ENCODE data around the gene PCDH11Y.
"Not testable (repeated sequence)": the region's sequence is repeated elsewhere in the genome, so short reads cannot be mapped to it uniquely, and the experiment has no call there.

Gene PCDH11Y

GRCh38 chrY:5000057-5000456 lies at the start of gene PCDH11Y:
Gene PCDH11Y (plus strand): TSS chrY:5000296. CDS start chrY:5057100, 56,804 bp downstream.
- in situ Hi-C loops (cut with HindIII; ENCODE audit: low pct_ligation_motif_present, low pct_unique_long_range_greater_than_20kb, low sequenced_read_pairs); DNase-seq: not testable (repeated sequence)

GRCh38 chrY:4967894-4968293 lies 32.2 kb upstream of the PCDH11Y start:
- DNase-seq; in situ Hi-C loops (cut with HindIII; ENCODE audit: low pct_ligation_motif_present, low pct_unique_long_range_greater_than_20kb, low sequenced_read_pairs): not testable (repeated sequence)

- DNase-seq; in situ Hi-C loops (cut with HindIII; ENCODE audit: low pct_ligation_motif_present, low pct_unique_long_range_greater_than_20kb, low sequenced_read_pairs): not testable (repeated sequence)
Measured at GRCh38 chrY:4991743-4992400, 8.2 kb upstream of the PCDH11Y start.

- in situ Hi-C loops (cut with HindIII; ENCODE audit: low pct_ligation_motif_present, low pct_unique_long_range_greater_than_20kb, low sequenced_read_pairs); DNase-seq: not testable (repeated sequence)
Measured at GRCh38 chrY:4994892-4995291, 5.2 kb upstream of the PCDH11Y start.

GRCh38 chrY:5002476-5003184 lies 2.5 kb downstream of the PCDH11Y start:
- in situ Hi-C loops (cut with HindIII; ENCODE audit: low pct_ligation_motif_present, low pct_unique_long_range_greater_than_20kb, low sequenced_read_pairs); DNase-seq: not testable (repeated sequence)

- DNase-seq; in situ Hi-C loops (cut with HindIII; ENCODE audit: low pct_ligation_motif_present, low pct_unique_long_range_greater_than_20kb, low sequenced_read_pairs): not testable (repeated sequence)
Measured at GRCh38 chrY:5038972-5039523, 39.0 kb downstream of the PCDH11Y start.

- DNase-seq; in situ Hi-C loops (cut with HindIII; ENCODE audit: low pct_ligation_motif_present, low pct_unique_long_range_greater_than_20kb, low sequenced_read_pairs): not testable (repeated sequence)
Measured at GRCh38 chrY:5083017-5083416, 82.9 kb downstream of the PCDH11Y start.

- in situ Hi-C loops (cut with HindIII; ENCODE audit: low pct_ligation_motif_present, low pct_unique_long_range_greater_than_20kb, low sequenced_read_pairs); DNase-seq: not testable (repeated sequence)
Measured at GRCh38 chrY:5182998-5183397, 182.9 kb downstream of the PCDH11Y start.

GRCh38 chrY:5215116-5215515 lies 215.0 kb downstream of the PCDH11Y start:
- in situ Hi-C loops (cut with HindIII; ENCODE audit: low pct_ligation_motif_present, low pct_unique_long_range_greater_than_20kb, low sequenced_read_pairs); DNase-seq: not testable (repeated sequence)

GRCh38 chrY:5324931-5325330 lies 324.8 kb downstream of the PCDH11Y start:
- in situ Hi-C loops (cut with HindIII; ENCODE audit: low pct_ligation_motif_present, low pct_unique_long_range_greater_than_20kb, low sequenced_read_pairs); DNase-seq: not testable (repeated sequence)

- DNase-seq; in situ Hi-C loops (cut with HindIII; ENCODE audit: low pct_ligation_motif_present, low pct_unique_long_range_greater_than_20kb, low sequenced_read_pairs): not testable (repeated sequence)
Measured at GRCh38 chrY:5342220-5342619, 342.1 kb downstream of the PCDH11Y start.

GRCh38 chrY:5543705-5544104 lies 543.6 kb downstream of the PCDH11Y start:
- DNase-seq; in situ Hi-C loops (cut with HindIII; ENCODE audit: low pct_ligation_motif_present, low pct_unique_long_range_greater_than_20kb, low sequenced_read_pairs): not testable (repeated sequence)

- in situ Hi-C loops (cut with HindIII; ENCODE audit: low pct_ligation_motif_present, low pct_unique_long_range_greater_than_20kb, low sequenced_read_pairs); DNase-seq: not testable (repeated sequence)
Measured at GRCh38 chrY:5638589-5638988, 638.5 kb downstream of the PCDH11Y start.

- in situ Hi-C loops (cut with HindIII; ENCODE audit: low pct_ligation_motif_present, low pct_unique_long_range_greater_than_20kb, low sequenced_read_pairs); DNase-seq: not testable (repeated sequence)
Measured at GRCh38 chrY:5679265-5679664, 679.2 kb downstream of the PCDH11Y start.

GRCh38 chrY:5708727-5709126 lies 708.6 kb downstream of the PCDH11Y start:
- in situ Hi-C loops (cut with HindIII; ENCODE audit: low pct_ligation_motif_present, low pct_unique_long_range_greater_than_20kb, low sequenced_read_pairs); DNase-seq: not testable (repeated sequence)

- DNase-seq; in situ Hi-C loops (cut with HindIII; ENCODE audit: low pct_ligation_motif_present, low pct_unique_long_range_greater_than_20kb, low sequenced_read_pairs): not testable (repeated sequence)
Measured at GRCh38 chrY:5709788-5710381, 709.8 kb downstream of the PCDH11Y start.

GRCh38 chrY:5761403-5761802 lies 761.3 kb downstream of the PCDH11Y start:
- in situ Hi-C loops (cut with HindIII; ENCODE audit: low pct_ligation_motif_present, low pct_unique_long_range_greater_than_20kb, low sequenced_read_pairs); DNase-seq: not testable (repeated sequence)

- in situ Hi-C loops (cut with HindIII; ENCODE audit: low pct_ligation_motif_present, low pct_unique_long_range_greater_than_20kb, low sequenced_read_pairs); DNase-seq: not testable (repeated sequence)
Measured at GRCh38 chrY:5776485-5776884, 776.4 kb downstream of the PCDH11Y start.

Data from ACHN (cell line).